ENCODE measurements around the gene CLCN3. TPM values are rescaled to one million over a fixed set of nuclear protein-coding genes. Genes with fewer than 3 reads are reported as not detected.

The CLCN3 gene
- total RNA-seq, 6 donors from 2014 or later: 16.2 to 54.4 (median 30.4) TPM

GRCh38 chr4:169611157-169611556, 9.2 kb upstream of the CLCN3 start:
- no peaks in the 10 kb centered on the region for H3K9me3 ChIP-seq
- no peak for DNase-seq
- no peaks in the 10 kb centered on the region for H3K36me3 ChIP-seq
- WGBS, 2 donors: 38 to 42% methylated on average over 4 of the region's 4 CpGs
- H3K4me3 ChIP-seq: peak overlapping the region in 1 of 4 donors; percentile 54
- ATAC-seq (ENCODE audit: low FRiP score in 2 of 2): no peak
- H3K4me1 ChIP-seq: peaks cover 15 to 29% (median 18%) of the 10 kb centered on the region in 4 donors
- no peaks in the 10 kb centered on the region for H3K27me3 ChIP-seq
- TF ChIP-seq EP300 (IDR thresholded peaks at IDR 0.05) (no peak), POLR2AphosphoS5 (IDR thresholded peaks at IDR 0.05) (no peak), POLR2A (IDR thresholded peaks at IDR 0.05) (no peak)
- TF ChIP-seq, protein P1, sequence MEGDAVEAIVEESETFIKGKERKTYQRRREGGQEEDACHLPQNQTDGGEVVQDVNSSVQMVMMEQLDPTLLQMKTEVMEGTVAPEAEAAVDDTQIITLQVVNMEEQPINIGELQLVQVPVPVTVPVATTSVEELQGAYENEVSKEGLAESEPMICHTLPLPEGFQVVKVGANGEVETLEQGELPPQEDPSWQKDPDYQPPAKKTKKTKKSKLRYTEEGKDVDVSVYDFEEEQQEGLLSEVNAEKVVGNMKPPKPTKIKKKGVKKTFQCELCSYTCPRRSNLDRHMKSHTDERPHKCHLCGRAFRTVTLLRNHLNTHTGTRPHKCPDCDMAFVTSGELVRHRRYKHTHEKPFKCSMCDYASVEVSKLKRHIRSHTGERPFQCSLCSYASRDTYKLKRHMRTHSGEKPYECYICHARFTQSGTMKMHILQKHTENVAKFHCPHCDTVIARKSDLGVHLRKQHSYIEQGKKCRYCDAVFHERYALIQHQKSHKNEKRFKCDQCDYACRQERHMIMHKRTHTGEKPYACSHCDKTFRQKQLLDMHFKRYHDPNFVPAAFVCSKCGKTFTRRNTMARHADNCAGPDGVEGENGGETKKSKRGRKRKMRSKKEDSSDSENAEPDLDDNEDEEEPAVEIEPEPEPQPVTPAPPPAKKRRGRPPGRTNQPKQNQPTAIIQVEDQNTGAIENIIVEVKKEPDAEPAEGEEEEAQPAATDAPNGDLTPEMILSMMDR (IDR thresholded peaks at IDR 0.05): no peak
- no peak overlapping the region for H3K27ac ChIP-seq

- H3K36me3 ChIP-seq: no peaks in the 10 kb centered on the region
- DNase-seq (peak; percentile 87 to 98), ATAC-seq (ENCODE audit: low FRiP score in 2 of 2) (peak; percentile 98 to 99)
- no peaks in the 10 kb centered on the region for H3K9me3 ChIP-seq
- H3K4me3 ChIP-seq: peak within 1 kb of the TSS; percentile 54 to 78 (median 76)
- no peaks in the 10 kb centered on the region for H3K27me3 ChIP-seq
- TF ChIP-seq POLR2A (IDR thresholded peaks at IDR 0.05) (peak in 2 of 4 donors; percentile 86 to 87), POLR2AphosphoS5 (IDR thresholded peaks at IDR 0.05) (peak; percentile 92 to 96), EP300 (IDR thresholded peaks at IDR 0.05) (no peak)
- TF ChIP-seq, protein P1 (IDR thresholded peaks at IDR 0.05): peak in 1 of 6 experiments; percentile 28
- peak within 1 kb of the TSS; percentile 85 to 97 (median 95) for H3K27ac ChIP-seq
- whole genome bisulfite sequencing, 2 donors: 0% methylated on average over 32 to 49 of the region's 61 CpGs
- H3K4me1 ChIP-seq: peaks cover 15 to 29% (median 18%) of the 10 kb centered on the region in 4 donors
These were observed 8.1 kb upstream of the CLCN3 start, which contains the start of gene NEK1 for GRCh38 chr4:169611991-169612870. Gene NEK1 (minus strand): TSS chr4:169612583. CDS start chr4:169602630, 9,953 bp downstream.

DNA sequence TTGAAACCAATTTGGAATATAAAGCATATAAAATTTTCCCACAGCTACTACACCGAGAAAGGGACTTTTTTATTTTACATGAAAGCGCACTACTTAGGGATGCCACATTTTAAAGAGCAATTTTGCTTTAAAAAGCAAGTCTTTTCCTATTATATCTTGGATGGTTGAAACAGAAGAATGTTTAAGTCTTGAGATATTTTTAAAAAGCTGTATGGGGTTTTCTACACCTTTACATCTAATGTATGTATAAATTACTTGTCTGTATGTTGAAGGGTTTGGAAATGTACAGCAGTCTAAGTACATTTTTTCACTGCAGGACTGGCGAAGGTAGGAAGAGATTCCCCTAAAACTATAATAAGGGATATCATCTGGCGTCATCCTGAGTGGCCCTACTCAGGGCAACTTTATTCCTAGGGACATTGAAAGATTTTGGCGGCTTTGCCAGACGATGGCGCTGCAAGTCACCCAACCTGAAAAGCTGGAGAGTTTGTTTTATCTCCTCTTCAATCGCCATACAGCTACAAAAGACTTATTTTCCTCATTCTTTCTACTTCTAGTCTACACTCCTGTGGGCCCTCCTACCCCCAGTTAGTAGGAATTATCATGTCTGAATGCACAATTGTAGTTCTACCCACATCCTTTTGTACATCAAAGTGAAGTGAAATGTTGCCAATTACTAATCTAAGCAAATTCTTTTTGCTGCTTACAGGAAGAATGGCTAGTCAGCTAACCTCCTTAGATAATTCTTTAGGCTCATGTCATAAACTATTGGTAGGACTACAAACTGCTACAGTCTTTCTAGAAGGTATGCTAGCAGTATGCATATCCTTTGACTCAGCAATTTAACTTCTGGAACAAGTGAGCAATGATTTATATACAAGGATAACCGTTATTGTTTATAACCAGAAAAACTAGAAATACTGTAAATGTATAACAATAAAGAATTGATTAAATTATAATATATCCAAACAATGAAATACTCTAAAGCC, 7.2 kb upstream of the CLCN3 start:
- DNase-seq (peak in 1 of 2 donors; percentile 79), ATAC-seq (ENCODE audit: low FRiP score in 2 of 2) (peak; percentile 82 to 84)
- 1 to 2% methylated on average over 9 of the region's 9 CpGs for WGBS, 2 donors
- H3K4me1 ChIP-seq: peaks cover 15 to 29% (median 18%) of the 10 kb centered on the region in 4 donors
- H3K27me3 ChIP-seq: no peaks in the 10 kb centered on the region
- H3K9me3 ChIP-seq: no peaks in the 10 kb centered on the region
- peak overlapping the region; percentile 54 to 78 (median 76) for H3K4me3 ChIP-seq
- H3K27ac ChIP-seq: peak overlapping the region; percentile 85 to 97 (median 95)
- TF ChIP-seq POLR2A (IDR thresholded peaks at IDR 0.05) (no peak), POLR2AphosphoS5 (IDR thresholded peaks at IDR 0.05) (no peak)
- TF ChIP-seq, protein P1 (IDR thresholded peaks at IDR 0.05): peak in 5 of 6 experiments; percentile 46 to 68 (median 51)
- no peaks in the 10 kb centered on the region for H3K36me3 ChIP-seq

DNA sequence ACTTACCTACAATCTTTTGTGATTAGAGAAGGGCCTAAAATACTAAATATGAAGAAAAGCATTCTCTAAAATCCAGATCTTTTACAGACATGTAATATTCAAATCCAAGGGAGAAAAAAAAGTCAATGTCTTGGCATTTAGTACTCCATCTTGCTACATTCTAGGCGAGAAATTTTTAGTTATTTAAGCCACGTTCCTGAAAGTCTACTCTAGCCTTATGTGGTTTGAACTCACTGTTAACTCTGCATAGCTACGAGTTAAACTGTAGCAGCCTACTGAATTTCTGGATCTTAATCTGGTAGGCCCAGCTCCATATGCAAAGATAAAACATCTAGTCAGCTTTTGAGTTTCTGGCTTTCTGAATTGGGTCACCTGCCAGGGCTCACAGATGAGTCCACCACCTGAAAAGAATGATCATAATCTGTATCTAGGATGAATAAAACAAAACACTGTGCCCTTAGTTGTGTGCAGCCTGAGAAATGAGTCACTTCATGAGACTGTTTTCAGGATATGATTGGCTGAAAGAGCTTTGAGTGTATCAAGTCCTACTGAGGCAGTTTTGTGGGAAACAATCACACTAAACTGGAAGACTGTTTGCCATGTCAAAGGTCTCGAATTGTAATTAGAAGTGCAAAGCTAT, 4.8 kb upstream of the CLCN3 start:
- DNase-seq (no peak), ATAC-seq (ENCODE audit: low FRiP score in 2 of 2) (no peak)
- Histone ChIP-seq H3K4me3 (no peak overlapping the region), H3K36me3 (no peaks in the 10 kb centered on the region), H3K27ac (no peak overlapping the region), H3K4me1 (peaks cover 18 to 28% (median 20%) of the 10 kb centered on the region in 4 donors), H3K27me3 (no peaks in the 10 kb centered on the region), H3K9me3 (no peaks in the 10 kb centered on the region)
- WGBS, 2 donors: 81 to 83% methylated on average over 4 of the region's 4 CpGs
- no peak for TF ChIP-seq EP300 (IDR thresholded peaks at IDR 0.05)
- TF ChIP-seq, protein P1 (IDR thresholded peaks at IDR 0.05): no peak
- TF ChIP-seq POLR2A (IDR thresholded peaks at IDR 0.05): no peak
- TF ChIP-seq POLR2AphosphoS5 (IDR thresholded peaks at IDR 0.05): no peak
